ENCODE measurements around the gene WDR88.

GRCh38 chr19:33203529-33203928 is 71.6 kb downstream of the WDR88 start:
- TF ChIP-seq CTCF (IDR thresholded peaks at IDR 0.05) (no peak), POLR2AphosphoS5 (IDR thresholded peaks at IDR 0.05) (no peak)
